Bladder microvascular endothelial cell (primary cell): ENCODE data around the gene CAP1. TPM values are rescaled to one million over a fixed set of nuclear protein-coding genes. Genes with fewer than 3 reads are reported as not detected.

Experiments used
- total RNA-seq: library from RNA; depleted of rRNA; stranded (reverse); fragments of >200 nt; gene quantifications from 2 replicates; pipeline ENCODE4 v1.2.3, GENCODE V29; 2014

Gene CAP1, protein sequence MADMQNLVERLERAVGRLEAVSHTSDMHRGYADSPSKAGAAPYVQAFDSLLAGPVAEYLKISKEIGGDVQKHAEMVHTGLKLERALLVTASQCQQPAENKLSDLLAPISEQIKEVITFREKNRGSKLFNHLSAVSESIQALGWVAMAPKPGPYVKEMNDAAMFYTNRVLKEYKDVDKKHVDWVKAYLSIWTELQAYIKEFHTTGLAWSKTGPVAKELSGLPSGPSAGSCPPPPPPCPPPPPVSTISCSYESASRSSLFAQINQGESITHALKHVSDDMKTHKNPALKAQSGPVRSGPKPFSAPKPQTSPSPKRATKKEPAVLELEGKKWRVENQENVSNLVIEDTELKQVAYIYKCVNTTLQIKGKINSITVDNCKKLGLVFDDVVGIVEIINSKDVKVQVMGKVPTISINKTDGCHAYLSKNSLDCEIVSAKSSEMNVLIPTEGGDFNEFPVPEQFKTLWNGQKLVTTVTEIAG
- 339 and 495 TPM in 2 replicates for total RNA-seq

GRCh38 chr1:40040511-40041465 lies at the start of gene CAP1:
Gene CAP1 (plus strand): TSS chr1:40040729. CDS start chr1:40059347, 18,618 bp downstream.

DNA sequence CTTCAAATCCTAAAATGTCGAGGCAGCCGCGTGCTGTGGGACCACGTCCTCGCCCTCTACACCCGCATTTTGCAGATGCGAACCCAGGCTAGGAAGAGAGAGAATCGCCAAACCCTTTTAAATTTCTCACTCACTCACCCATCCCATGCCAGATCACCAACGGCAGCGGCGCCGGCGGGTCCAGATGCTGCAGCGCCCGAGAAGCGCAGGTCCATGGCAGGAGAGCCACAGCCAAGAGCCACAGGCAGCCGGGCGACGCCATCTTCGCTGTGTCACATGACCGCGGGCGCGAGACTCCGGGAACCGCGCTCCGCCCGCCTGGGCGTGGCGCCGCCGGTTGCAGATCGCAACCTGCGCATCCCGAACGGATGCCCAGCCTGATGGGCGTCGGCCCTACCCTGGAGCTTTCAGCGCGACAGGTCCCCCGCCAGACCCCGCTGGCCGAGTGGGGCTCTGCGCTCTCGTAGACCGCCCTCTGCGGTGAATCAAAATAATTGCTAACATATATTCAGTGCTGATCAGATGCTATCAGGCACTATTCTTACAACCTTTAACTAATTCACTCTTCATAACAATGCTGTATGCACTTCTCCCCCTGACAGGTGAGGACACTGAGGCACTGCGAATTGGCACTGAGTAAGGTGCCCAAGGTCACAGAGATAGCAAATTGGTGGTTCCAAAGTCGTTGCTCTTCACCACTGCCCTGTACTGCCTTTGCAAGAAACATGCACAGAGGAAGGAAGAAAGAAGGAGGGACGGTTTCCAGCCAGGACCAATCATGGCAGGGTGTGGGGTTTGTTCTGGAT lies 56.7 kb downstream of the CAP1 start, which contains the start of gene PPT1:
Gene PPT1, minus strand, starts transcription at position 276 of the 806 bp plus-strand sequence. Its CDS starts 14 bp downstream, at position 262.

Other genes with a start within 250 kb of the CAP1 start
- gene TRIT1, start 157.2 kb upstream of the CAP1 start, total RNA-seq: 15.2 and 16.7 TPM in 2 replicates
- 0.16 and 0.44 TPM in 2 replicates for gene MYCL, start 138.8 kb upstream of the CAP1 start, total RNA-seq
- gene MFSD2A, start 85.6 kb upstream of the CAP1 start, total RNA-seq: 0.13 and 0.32 TPM in 2 replicates
- gene PPT1, start 56.5 kb downstream of the CAP1 start, total RNA-seq: 42.7 and 69.1 TPM in 2 replicates
- gene RLF, start 120.7 kb downstream of the CAP1 start, total RNA-seq: 11.2 and 25.4 TPM in 2 replicates
- gene TMCO2, start 207.2 kb downstream of the CAP1 start, total RNA-seq: 0.16 TPM in 1 of 2 replicates, not detected in the other
- 46.3 and 64.7 TPM in 2 replicates for gene ZMPSTE24, start 217.5 kb downstream of the CAP1 start, total RNA-seq